Measurements from ENCODE around the gene ZNF22.
A peak's percentile ranks its signal among the peaks of the same experiment; 100 is the strongest.

Gene ZNF22

DNA sequence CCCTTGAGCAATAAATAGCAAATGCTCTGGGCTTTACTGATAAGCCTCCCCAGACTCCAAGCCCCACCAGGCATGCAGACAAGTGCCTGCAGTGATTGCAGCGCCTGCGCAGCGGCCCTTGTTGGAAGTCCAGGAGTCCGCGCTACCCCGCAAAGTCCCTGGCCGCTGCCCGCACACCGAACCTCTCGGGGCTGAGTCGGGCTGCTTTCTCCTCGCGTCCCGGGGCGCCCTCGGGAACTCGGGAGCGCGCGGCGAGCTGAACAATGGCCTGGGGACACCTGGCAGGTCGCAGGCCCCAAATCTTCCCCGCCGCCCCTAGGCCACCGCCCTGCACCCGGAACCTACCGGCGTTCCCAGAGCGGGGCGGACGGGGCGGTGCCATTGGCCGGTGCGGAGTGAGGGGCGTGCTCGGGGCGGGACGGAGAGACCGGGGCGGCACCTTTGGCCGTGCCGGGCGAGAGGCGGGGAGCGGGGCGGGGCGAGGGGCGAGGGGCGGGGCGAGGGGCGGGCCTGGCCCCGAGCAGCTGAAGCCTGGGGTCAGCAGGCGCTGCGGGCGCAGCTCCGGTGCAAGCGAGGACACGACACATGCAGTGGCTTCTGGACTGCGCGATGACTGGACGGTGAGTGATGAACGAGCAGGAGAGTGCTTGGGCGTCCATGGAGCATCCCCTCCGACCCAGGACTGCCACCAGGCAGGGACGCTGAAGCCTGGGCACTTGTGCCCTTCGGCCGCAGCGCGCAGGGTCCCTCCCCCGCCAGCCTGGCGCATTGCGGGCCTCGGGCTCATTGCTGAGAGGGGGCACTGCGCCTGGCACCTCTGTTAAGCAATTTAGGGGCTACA, 41.3 kb upstream of the ZNF22 start, which contains the start of gene RASSF4:
TSS of gene RASSF4 (plus strand) at position 556 of the 841 bp plus-strand sequence. CDS start 10,401 bp downstream, outside the sequence.
- Histone ChIP-seq H3K27me3 (ENCODE audit: insufficient read depth, low read length) (peaks cover 20% of the 10 kb centered on the region), H3K4me1 (ENCODE audit: insufficient read depth, low read length) (peaks cover 25% of the 10 kb centered on the region)

DNA sequence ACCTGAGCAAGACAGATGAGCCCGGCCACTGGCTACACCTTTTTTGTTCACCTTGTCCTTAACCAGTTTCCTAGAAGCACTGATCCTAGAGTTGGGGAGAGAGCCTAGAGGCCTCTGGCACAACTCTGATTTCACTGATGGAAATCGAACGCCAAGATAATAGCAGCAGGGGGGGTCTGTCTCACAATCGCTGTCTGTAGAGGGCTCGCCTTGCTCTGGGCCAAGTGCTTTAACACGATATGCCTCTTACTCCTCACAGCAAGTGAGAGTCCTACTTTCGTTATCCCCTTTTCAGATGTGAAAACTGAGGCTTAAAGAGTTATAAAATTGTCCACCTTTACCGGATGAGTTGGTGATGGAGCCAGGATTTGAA, 40.6 kb upstream of the ZNF22 start:
- Histone ChIP-seq H3K4me1 (ENCODE audit: insufficient read depth, low read length) (peaks cover 31% of the 10 kb centered on the region), H3K36me3 (ENCODE audit: insufficient read depth, low read depth, low read length) (no peaks in the 10 kb centered on the region), H3K9me3 (ENCODE audit: insufficient read depth, low read depth, low read length) (no peaks in the 10 kb centered on the region), H3K9ac (ENCODE audit: low read depth, low read length) (peak overlapping the region; percentile 48; the same call in 1 of the 2 replicates), H3K27ac (ENCODE audit: low read length) (no peak overlapping the region), H3K27me3 (ENCODE audit: insufficient read depth, low read length) (peaks cover 20% of the 10 kb centered on the region), H3K4me3 (ENCODE audit: low read length) (peak overlapping the region; percentile 80)

More for the DNA sequence above, 41.3 kb upstream of the ZNF22 start, which contains the start of gene RASSF4:
- Histone ChIP-seq H3K4me3 (ENCODE audit: low read length) (peak within 1 kb of the TSS; percentile 97), H3K9ac (ENCODE audit: low read depth, low read length) (peak within 1 kb of the TSS; percentile 92), H3K9me3 (ENCODE audit: insufficient read depth, low read depth, low read length) (no peaks in the 10 kb centered on the region), H3K36me3 (ENCODE audit: insufficient read depth, low read depth, low read length) (no peaks in the 10 kb centered on the region), H3K27ac (ENCODE audit: low read length) (peak within 1 kb of the TSS; percentile 48)

DNA sequence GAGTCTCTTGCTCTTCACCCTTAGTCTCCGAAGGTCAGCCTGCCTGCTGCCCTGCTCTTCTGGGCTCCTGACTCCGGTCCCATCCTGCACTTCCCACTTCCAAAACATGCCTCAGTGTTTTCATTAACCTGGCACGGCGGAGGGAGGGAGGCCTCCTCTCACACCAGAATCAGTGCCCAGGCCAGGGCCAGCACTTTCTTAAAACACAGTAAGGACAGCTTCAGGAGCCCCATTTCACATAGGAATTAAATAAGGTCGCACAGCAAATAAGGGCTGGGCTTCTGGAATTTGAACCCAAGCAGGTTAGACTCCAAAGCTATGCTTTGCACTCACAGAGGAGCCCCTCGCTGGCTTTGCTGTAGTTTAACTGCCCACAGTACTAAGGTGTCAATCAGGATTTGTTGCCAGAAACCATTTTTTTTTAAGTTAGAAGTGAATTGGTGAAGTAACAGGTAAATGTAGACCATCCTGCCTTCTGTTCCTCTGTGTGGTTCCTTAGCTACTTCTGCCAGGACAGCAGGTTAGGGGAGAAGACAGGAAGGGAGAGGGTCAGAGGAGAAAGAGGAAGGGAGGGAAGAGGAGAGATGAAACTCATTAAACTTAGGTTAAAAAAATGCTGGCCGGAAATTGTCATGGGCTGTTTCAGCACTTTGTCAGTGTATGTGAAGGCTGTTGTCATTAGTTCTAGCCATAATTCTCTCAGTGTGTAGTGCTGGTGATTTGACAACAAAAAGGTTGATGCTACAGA, 40.1 kb upstream of the ZNF22 start:
- Histone ChIP-seq H3K27ac (ENCODE audit: low read length) (no peak overlapping the region), H3K4me3 (ENCODE audit: low read length) (peak overlapping the region; percentile 80; the same call in 1 of the 2 replicates), H3K27me3 (ENCODE audit: insufficient read depth, low read length) (peaks cover 20% of the 10 kb centered on the region), H3K36me3 (ENCODE audit: insufficient read depth, low read depth, low read length) (no peaks in the 10 kb centered on the region), H3K9me3 (ENCODE audit: insufficient read depth, low read depth, low read length) (no peaks in the 10 kb centered on the region), H3K9ac (ENCODE audit: low read depth, low read length) (peak overlapping the region; percentile 48; the same call in 1 of the 2 replicates), H3K4me1 (ENCODE audit: insufficient read depth, low read length) (peaks cover 36% of the 10 kb centered on the region)

DNA sequence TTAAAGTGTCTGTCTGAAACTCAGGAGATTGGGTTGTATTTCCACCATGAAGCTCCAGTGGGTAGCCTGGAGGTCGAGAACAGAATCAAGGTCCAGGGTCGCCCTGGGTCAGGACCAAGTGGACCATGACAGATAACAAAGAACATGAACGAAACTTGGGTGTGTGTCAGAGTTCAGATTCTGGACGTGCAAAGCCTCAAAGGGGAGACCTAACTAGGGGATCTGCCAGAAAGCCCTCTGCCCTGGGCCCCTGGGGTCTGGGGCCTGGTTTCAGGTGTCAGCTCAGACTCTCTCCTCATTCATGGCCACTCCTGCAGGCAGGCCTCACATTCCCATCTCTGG, 39.5 kb upstream of the ZNF22 start:
- no peaks in the 10 kb centered on the region for H3K9me3 ChIP-seq (ENCODE audit: insufficient read depth, low read depth, low read length)
- H3K9ac ChIP-seq (ENCODE audit: low read depth, low read length): no peak overlapping the region
- no peak overlapping the region for H3K27ac ChIP-seq (ENCODE audit: low read length)
- H3K36me3 ChIP-seq (ENCODE audit: insufficient read depth, low read depth, low read length): no peaks in the 10 kb centered on the region
- H3K4me1 ChIP-seq (ENCODE audit: insufficient read depth, low read length): peaks cover 41% of the 10 kb centered on the region
- peaks cover 20% of the 10 kb centered on the region for H3K27me3 ChIP-seq (ENCODE audit: insufficient read depth, low read length)
- no peak overlapping the region for H3K4me3 ChIP-seq (ENCODE audit: low read length)

DNA sequence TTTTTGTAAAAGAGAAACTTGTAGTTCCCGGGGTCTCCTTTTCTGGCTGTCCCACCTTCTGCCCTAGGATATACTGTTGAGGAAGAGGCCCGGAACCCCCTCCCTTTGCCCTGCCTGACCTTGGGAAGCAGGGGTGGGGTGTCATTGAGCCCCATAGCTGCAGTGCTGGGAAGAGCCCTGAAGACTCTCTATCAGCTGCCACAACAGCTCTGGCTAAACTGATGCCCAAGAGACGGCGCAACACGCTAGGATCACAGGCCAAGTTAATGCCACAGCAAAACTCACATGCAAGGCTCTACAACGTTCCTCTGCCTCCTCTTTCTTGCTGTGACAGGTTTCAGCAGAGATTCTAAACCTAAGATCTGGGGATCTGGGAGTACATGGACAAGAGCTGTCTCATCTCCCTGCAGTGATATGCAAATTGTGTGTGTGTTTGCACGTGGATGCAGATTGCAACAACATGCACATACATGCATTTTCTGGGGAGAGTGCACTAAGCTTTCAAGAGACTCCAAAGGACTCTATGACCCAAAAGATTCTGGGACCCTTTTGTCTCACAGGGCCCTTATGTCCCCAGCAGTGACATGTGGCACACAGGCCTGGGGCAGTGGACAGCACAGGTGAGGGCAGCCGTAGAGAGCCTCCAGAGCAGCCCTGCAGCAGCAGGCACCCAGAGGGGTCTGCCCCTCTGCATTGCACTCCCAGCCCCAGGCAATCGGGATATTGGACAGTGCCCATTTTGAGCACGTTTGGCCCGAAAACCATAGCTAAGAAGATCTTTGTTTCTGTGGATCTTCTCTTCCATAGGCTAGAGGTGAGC, 38.6 kb upstream of the ZNF22 start:
- Histone ChIP-seq H3K4me1 (ENCODE audit: insufficient read depth, low read length) (peaks cover 41% of the 10 kb centered on the region), H3K9me3 (ENCODE audit: insufficient read depth, low read depth, low read length) (no peaks in the 10 kb centered on the region)

DNA sequence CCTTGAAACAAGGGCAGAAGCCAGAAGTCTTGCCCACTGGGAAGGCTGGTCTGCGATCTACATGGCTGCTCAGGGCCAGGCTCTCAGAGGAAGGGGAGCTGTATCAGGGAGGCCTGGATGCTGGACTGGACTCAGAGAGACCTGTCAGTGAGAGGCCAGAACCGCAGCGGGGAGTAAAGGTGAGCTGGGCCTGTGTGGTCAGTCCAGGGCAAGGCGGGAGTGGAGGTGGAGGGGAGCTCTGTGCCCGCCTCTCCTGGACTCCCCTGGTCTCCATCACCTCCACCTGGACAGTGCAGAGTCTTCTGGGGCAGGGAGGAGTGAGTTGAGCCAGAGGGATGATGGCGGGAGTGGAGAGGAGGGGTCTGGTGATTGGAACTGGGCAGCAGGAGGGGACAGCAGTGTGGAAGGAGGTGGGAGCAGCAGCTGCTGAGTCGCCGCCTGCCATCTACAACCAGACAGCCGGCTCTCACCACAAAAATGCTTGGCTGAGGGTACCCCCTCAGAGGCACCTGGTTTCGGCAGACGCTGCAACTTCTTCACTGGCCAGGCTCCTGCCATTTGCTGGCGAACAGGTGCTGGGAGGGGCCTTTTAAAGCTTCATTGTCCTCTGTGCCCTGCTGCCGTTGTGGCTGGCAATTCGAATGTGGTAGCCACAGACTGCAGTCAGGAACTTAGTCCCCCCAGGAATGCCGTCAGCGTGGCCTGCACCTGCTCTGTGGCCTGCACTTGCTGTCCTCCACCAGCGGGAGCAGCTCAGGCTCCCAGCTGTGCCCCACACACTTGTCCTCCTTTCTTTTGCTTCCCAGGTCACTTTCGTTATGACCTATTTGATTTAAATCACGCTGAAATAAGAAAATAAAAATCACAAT, 37.6 kb upstream of the ZNF22 start:
- H3K9me3 ChIP-seq (ENCODE audit: insufficient read depth, low read depth, low read length): no peaks in the 10 kb centered on the region
- H3K27ac ChIP-seq (ENCODE audit: low read length): peak overlapping the region; percentile 44
- peak overlapping the region; percentile 42; the same call in 1 of the 2 replicates for H3K4me3 ChIP-seq (ENCODE audit: low read length)
- no peaks in the 10 kb centered on the region for H3K36me3 ChIP-seq (ENCODE audit: insufficient read depth, low read depth, low read length)
- peaks cover 41% of the 10 kb centered on the region for H3K4me1 ChIP-seq (ENCODE audit: insufficient read depth, low read length)
- peak overlapping the region; percentile 65; the same call in 1 of the 2 replicates for H3K9ac ChIP-seq (ENCODE audit: low read depth, low read length)
- H3K27me3 ChIP-seq (ENCODE audit: insufficient read depth, low read length): peaks cover 20% of the 10 kb centered on the region

More for the DNA sequence above, 38.6 kb upstream of the ZNF22 start:
- Histone ChIP-seq H3K36me3 (ENCODE audit: insufficient read depth, low read depth, low read length) (no peaks in the 10 kb centered on the region), H3K27me3 (ENCODE audit: insufficient read depth, low read length) (peaks cover 20% of the 10 kb centered on the region), H3K9ac (ENCODE audit: low read depth, low read length) (no peak overlapping the region), H3K4me3 (ENCODE audit: low read length) (no peak overlapping the region), H3K27ac (ENCODE audit: low read length) (no peak overlapping the region)

DNA sequence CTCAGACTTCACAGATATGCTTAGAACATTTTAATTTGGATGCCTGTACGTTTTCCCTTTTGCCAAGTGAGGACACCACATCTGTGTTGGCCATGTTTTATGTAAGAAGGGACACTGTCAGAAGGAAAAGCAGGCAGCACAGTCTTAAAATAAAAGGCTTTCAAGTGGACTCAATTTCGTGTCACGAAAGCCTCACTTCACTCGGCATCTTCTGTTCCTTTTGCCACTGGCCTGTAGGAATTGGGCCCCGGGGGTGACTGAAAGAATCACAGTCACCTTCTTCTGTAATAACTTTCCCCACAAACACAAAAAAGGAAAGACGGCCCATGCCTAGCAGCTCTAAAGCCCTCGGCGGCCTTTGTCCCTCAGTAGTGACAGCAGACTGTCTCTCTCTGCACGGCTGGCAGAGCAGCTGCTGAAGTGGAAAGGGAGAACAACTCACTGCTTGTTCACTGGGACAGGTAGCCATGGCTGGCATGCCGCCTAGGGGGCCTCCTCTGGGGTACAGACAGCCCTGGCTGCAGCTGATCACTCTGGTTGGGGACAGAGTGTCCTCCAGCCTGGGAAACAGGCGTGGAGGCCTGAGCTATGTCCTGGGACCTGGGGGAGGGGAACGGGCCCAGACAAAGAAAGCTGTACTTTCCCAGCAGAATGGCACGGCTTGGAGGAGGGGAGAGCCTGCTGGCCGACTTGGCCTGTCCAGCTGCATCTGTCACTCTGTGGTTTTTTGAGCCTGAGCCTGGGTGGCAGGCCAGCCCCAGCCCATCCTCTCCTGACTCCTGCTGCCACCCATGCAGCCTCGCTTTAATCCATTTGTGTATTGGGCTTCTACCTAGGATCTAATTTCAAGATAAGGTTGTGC, 36.7 kb upstream of the ZNF22 start:
- Histone ChIP-seq H3K4me1 (ENCODE audit: insufficient read depth, low read length) (peaks cover 37% of the 10 kb centered on the region), H3K9me3 (ENCODE audit: insufficient read depth, low read depth, low read length) (no peaks in the 10 kb centered on the region), H3K9ac (ENCODE audit: low read depth, low read length) (peak overlapping the region; percentile 65; the same call in 1 of the 2 replicates), H3K27me3 (ENCODE audit: insufficient read depth, low read length) (peaks cover 20% of the 10 kb centered on the region), H3K36me3 (ENCODE audit: insufficient read depth, low read depth, low read length) (no peaks in the 10 kb centered on the region), H3K27ac (ENCODE audit: low read length) (peak overlapping the region; percentile 44), H3K4me3 (ENCODE audit: low read length) (peak overlapping the region; percentile 42; the same call in 1 of the 2 replicates)

DNA sequence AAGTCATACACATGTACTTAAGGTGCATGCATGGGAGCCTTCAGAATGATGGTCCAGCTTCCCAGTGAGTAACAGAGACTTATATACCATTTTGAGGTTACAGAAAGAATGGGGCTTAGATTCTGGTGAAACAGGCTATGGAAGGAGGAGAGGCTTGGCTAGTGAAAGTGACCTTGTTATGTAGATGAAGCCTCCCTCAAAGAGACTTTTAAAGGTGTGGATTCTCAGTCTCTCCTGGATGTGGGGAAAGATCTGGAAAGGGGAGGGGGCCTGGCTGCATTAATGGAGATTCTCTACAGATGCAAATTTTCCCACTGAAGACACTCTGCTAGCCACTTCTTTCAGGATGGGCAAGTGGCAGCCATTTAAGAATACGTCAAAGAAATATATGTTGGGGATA, 35.6 kb upstream of the ZNF22 start:
- Histone ChIP-seq H3K36me3 (ENCODE audit: insufficient read depth, low read depth, low read length) (no peaks in the 10 kb centered on the region), H3K27ac (ENCODE audit: low read length) (peak overlapping the region; percentile 19), H3K27me3 (ENCODE audit: insufficient read depth, low read length) (peaks cover 15% of the 10 kb centered on the region), H3K4me1 (ENCODE audit: insufficient read depth, low read length) (peaks cover 36% of the 10 kb centered on the region), H3K9ac (ENCODE audit: low read depth, low read length) (peak overlapping the region; percentile 65; the same call in 1 of the 2 replicates), H3K9me3 (ENCODE audit: insufficient read depth, low read depth, low read length) (no peaks in the 10 kb centered on the region), H3K4me3 (ENCODE audit: low read length) (peak overlapping the region; percentile 33; the same call in 1 of the 2 replicates)

DNA sequence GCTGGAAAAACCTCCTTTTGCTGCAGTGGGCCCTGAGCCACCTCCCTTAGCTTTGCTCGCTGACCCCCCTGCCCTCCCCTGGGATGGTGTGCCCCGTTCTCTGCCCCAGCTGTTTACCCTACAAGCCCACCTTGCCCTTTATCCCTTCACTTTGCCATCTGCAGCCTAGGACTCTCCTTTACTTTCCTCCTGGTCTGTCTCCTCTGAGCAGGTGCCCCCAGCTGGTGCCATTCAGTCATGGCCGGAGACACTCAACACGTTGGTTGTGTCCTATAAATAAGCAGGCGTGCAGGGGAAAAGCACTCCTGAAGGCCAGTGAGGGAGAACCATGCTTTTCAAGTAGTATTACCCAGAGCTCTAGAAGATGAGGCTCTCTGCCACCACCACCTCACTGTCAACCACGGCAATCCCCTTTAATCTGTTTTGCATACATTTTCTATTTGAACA, 35.0 kb upstream of the ZNF22 start:
- H3K9me3 ChIP-seq (ENCODE audit: insufficient read depth, low read depth, low read length): no peaks in the 10 kb centered on the region
- H3K27me3 ChIP-seq (ENCODE audit: insufficient read depth, low read length): peaks cover 10% of the 10 kb centered on the region
- no peak overlapping the region for H3K9ac ChIP-seq (ENCODE audit: low read depth, low read length)
- no peak overlapping the region for H3K4me3 ChIP-seq (ENCODE audit: low read length)
- H3K27ac ChIP-seq (ENCODE audit: low read length): no peak overlapping the region
- H3K36me3 ChIP-seq (ENCODE audit: insufficient read depth, low read depth, low read length): no peaks in the 10 kb centered on the region
- H3K4me1 ChIP-seq (ENCODE audit: insufficient read depth, low read length): peaks cover 31% of the 10 kb centered on the region
